Measurements from ENCODE around the gene AIP.
A peak's percentile ranks its signal among the peaks of the same experiment; 100 is the strongest.
"Not testable (repeated sequence)": the region's sequence is repeated elsewhere in the genome, so short reads cannot be mapped to it uniquely, and the experiment has no call there.

Gene AIP

DNA sequence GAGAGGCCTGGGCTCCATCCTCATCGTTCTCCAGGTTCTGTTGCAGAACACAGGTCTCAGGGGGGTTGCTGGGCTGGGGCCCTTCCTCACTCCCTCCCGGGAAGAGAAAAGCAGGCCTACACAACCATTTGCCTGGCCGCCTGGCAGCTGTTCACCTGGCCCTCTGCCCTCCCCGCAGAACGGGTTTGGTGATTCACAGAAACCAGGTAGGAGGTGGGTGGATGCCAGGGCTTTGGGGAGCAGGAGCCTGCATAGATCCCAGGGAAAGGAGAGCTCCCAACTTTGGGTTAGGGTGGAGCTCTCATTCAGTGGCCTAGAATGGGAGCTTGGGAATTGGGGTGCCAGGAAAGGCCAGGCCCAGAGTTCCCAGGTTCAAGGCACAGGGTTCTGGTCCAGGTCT is 14.8 kb upstream of the AIP start:
- TF ChIP-seq PAX5 (IDR thresholded peaks at IDR 0.05; ENCODE audit: insufficient read depth, low read length, severe bottlenecking) (no peak), POU2F2 (IDR thresholded peaks at IDR 0.05; ENCODE audit: low read depth, low read length) (no peak), TAF1 (IDR thresholded peaks at IDR 0.05; ENCODE audit: low read depth, low read length) (no peak), SPI1 (IDR thresholded peaks at IDR 0.05; ENCODE audit: low read depth, low read length) (no peak), POLR2A (IDR thresholded peaks at IDR 0.05; ENCODE audit: low read depth, low read length) (no peak), POLR2AphosphoS5 (IDR thresholded peaks at IDR 0.05; ENCODE audit: low read depth, low read length) (no peak)
- DNase-seq (ENCODE audit: insufficient read length, low spot score), result no peak
- no peak for FAIRE-seq

DNA sequence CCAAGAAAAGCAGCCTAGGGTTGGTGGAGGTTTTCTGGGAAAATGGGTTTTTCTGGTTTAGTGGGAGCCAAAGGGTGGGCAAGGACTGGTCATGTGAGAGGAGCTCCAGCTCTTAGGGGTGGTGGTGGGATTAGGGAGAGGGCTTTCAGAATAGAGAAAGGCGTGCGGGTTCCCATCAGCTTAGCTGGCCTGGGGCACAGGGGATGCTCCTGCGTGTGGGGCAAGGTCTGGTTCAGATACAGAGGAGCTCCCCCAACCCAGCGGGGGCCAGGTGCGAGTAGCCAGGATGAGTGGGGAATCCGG is 14.4 kb upstream of the AIP start:
- no peak for FAIRE-seq
- TF ChIP-seq POLR2A (IDR thresholded peaks at IDR 0.05; ENCODE audit: low read depth, low read length) (no peak), TAF1 (IDR thresholded peaks at IDR 0.05; ENCODE audit: low read depth, low read length) (no peak), POU2F2 (IDR thresholded peaks at IDR 0.05; ENCODE audit: low read depth, low read length) (no peak), PAX5 (IDR thresholded peaks at IDR 0.05; ENCODE audit: insufficient read depth, low read length, severe bottlenecking) (no peak), SPI1 (IDR thresholded peaks at IDR 0.05; ENCODE audit: low read depth, low read length) (no peak), POLR2AphosphoS5 (IDR thresholded peaks at IDR 0.05; ENCODE audit: low read depth, low read length) (no peak)
- no peak for DNase-seq (ENCODE audit: insufficient read length, low spot score)

DNA sequence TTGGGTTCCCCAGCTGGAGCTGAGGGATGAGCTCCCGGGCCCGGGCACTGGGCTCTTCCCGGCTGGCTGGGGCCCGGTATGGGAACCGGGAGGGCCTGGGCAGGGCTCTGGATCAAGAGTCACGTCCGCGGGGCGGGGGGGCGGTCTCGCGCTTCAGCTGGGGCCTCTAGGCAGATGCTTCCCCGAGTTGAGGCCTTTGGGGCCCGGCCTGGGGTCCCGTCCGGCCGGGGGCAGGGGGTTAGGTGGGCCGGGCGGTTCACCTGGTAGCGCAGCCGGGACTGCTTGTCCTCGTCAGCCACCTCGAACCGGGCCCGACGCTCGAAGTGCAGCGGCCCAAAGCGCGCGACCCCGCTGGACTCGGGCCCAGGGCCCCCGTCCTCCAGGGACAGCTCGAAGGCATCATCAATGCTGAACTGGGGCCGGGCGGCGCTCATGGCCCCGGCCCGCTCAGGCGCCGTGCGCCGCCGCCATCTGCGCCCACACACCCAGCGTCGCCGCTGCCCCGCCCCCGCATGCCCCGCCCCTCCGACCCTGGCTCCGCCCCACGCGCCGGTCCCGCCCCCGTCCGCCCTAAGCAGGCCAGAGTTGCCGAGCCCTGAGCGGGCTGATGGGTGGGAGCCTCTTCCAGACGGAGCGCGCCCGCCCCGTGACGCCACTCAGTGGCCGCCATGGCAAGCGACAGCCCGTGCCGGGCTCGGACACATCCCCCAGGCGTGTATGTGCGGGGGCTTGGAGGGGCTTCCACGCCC is 13.9 kb upstream of the AIP start, which contains the start of gene TMEM134:
Gene TMEM134 (minus strand): TSS at position 493 of the 749 bp plus-strand sequence. CDS start 59 bp downstream, at position 434.
- FAIRE-seq, result peak; percentile 92
- peak; percentile 81 for TF ChIP-seq POLR2A (IDR thresholded peaks at IDR 0.05; ENCODE audit: low read depth, low read length)
- 0 out of 2 replicates have a peak, but pooled peaks have one; percentile 6 for TF ChIP-seq POU2F2 (IDR thresholded peaks at IDR 0.05; ENCODE audit: low read depth, low read length)
- peak; percentile 47; the same call in 1 of the 2 replicates for TF ChIP-seq POLR2AphosphoS5 (IDR thresholded peaks at IDR 0.05; ENCODE audit: low read depth, low read length)
- TF ChIP-seq PAX5 (IDR thresholded peaks at IDR 0.05; ENCODE audit: insufficient read depth, low read length, severe bottlenecking), result no peak
- no peak; the same call in 1 of the 2 replicates for TF ChIP-seq TAF1 (IDR thresholded peaks at IDR 0.05; ENCODE audit: low read depth, low read length)
- no peak for TF ChIP-seq SPI1 (IDR thresholded peaks at IDR 0.05; ENCODE audit: low read depth, low read length)
- peak; percentile 94 for DNase-seq (ENCODE audit: insufficient read length, low spot score)

DNA sequence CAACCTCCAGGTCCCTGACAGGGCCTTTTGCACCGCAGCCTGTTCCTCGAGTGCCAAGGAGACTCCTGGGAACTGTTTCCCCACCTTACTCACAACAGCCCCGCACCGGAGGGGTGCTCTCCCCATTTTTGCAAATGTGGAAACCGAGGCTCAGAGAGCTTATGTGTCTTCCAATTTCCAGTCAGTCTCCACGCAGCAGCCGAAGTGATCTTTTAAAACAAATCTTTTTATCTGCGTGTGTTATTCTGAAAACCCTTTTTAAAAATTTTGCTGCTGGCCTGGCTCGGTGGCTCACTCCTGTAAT is 13.4 kb upstream of the AIP start:
- TF ChIP-seq POLR2A (IDR thresholded peaks at IDR 0.05; ENCODE audit: low read depth, low read length) (no peak), TAF1 (IDR thresholded peaks at IDR 0.05; ENCODE audit: low read depth, low read length) (no peak), POLR2AphosphoS5 (IDR thresholded peaks at IDR 0.05; ENCODE audit: low read depth, low read length) (no peak), SPI1 (IDR thresholded peaks at IDR 0.05; ENCODE audit: low read depth, low read length) (no peak), POU2F2 (IDR thresholded peaks at IDR 0.05; ENCODE audit: low read depth, low read length) (no peak), PAX5 (IDR thresholded peaks at IDR 0.05; ENCODE audit: insufficient read depth, low read length, severe bottlenecking) (no peak)
- FAIRE-seq (no peak), DNase-seq (ENCODE audit: insufficient read length, low spot score) (no peak)

DNA sequence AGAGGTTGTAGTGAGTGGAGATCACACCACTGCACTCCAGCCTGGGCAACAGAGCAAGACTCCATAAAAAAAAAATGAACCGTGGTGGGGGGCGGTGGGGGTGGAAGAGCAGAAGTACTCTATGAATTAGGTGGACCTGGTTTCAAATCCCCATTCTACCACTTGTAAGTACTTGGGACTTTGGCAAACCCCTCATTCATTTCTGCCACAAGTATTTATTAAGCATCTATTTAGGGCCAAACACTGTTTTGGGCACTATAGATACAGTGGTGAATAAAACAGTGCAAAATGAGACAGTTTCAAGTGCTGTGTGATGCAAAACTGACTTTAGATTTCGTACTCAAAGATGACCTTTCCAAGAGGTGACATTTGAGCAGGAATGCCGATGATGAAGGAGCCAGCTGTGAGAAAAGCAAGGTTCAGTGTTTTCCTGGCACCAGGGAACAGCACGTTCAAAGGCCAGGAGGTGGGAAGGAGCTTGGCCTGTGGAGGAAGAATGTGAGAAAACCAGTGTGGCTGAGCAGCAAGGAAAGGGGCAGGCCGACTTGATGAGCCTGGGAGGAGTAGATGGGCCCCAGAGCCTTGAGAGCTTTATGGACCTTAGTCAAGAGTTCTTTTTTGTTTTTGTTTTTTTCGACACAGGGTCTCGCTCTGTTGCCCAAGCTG is 12.4 kb upstream of the AIP start:
- no peak for TF ChIP-seq POLR2AphosphoS5 (IDR thresholded peaks at IDR 0.05; ENCODE audit: low read depth, low read length)
- no peak for TF ChIP-seq PAX5 (IDR thresholded peaks at IDR 0.05; ENCODE audit: insufficient read depth, low read length, severe bottlenecking)
- TF ChIP-seq SPI1 (IDR thresholded peaks at IDR 0.05; ENCODE audit: low read depth, low read length), result peak; percentile 72
- no peak for DNase-seq (ENCODE audit: insufficient read length, low spot score)
- peak; percentile 66 for FAIRE-seq

DNA sequence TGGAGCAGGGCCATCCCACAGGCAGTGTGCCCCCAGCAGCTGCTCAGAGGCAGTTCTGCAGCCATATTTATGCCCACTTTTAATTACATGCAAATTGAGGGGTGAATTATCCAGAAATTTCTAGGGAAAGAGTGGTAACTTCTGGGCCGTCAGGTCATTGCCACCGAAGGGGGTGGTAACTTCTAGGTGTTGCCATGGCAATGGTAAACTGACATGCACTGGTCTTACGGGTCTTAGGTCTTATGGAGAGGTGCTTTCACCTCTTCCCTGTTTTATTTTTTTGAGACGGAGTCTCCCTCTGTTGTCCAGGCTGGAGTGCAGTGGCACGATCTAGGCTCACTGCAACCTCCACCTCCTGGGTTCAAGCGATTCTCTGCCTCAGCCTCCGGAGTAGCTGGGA is 9.9 kb upstream of the AIP start:
- FAIRE-seq, result no peak
- no peak for DNase-seq (ENCODE audit: insufficient read length, low spot score)
- TF ChIP-seq PAX5 (IDR thresholded peaks at IDR 0.05; ENCODE audit: insufficient read depth, low read length, severe bottlenecking) (no peak), POU2F2 (IDR thresholded peaks at IDR 0.05; ENCODE audit: low read depth, low read length) (no peak), SPI1 (IDR thresholded peaks at IDR 0.05; ENCODE audit: low read depth, low read length) (no peak), TAF1 (IDR thresholded peaks at IDR 0.05; ENCODE audit: low read depth, low read length) (no peak), POLR2A (IDR thresholded peaks at IDR 0.05; ENCODE audit: low read depth, low read length) (no peak), POLR2AphosphoS5 (IDR thresholded peaks at IDR 0.05; ENCODE audit: low read depth, low read length) (no peak)

DNA sequence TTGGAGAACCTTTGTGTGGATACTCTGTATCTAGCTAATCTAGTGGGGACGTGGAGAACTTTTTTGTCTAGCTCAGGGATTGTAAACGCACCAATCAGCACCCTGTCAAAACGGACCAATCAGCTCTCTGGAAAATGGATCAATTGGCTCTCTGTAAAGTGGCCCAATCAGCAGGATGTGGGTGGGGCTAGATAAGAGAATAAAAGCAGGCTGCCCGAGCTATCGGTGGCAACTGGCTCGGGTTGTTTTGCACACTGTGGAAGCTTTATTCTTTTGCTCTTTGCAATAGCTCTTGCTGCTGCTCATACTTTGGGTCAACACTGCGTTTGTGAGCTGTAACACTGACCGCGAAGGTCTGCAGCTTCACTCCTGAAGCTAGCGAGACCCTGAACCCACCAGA is 6.1 kb upstream of the AIP start:
- not testable (repeated sequence) for DNase-seq (ENCODE audit: insufficient read length, low spot score); FAIRE-seq

DNA sequence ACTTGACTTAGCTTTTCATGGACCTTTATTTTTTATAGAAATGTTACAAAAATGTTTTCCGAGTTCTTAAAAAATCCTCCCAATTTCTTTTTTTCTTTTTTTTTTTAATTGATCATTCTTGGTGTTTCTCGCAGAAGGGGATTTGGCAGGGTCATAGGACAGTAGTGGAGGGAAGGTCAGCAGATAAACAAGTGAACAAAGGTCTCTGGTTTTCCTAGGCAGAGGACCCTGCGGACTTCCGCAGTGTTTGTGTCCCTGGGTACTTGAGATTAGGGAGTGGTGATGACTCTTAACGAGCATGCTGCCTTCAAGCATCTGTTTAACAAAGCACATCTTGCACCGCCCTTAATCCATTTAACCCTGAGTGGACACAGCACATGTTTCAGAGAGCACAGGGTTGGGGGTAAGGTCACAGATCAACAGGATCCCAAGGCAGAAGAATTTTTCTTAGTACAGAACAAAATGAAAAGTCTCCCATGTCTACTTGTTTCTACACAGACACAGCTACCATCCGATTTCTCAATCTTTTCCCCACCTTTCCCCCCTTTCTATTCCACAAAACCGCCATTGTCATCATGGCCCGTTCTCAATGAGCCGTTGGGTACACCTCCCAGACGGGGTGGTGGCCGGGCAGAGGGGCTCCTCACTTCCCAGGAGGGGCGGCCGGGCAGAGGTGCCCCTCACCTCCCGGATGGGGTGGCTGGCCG is 5.3 kb upstream of the AIP start:
- DNase-seq (ENCODE audit: insufficient read length, low spot score); FAIRE-seq: not testable (repeated sequence)

DNA sequence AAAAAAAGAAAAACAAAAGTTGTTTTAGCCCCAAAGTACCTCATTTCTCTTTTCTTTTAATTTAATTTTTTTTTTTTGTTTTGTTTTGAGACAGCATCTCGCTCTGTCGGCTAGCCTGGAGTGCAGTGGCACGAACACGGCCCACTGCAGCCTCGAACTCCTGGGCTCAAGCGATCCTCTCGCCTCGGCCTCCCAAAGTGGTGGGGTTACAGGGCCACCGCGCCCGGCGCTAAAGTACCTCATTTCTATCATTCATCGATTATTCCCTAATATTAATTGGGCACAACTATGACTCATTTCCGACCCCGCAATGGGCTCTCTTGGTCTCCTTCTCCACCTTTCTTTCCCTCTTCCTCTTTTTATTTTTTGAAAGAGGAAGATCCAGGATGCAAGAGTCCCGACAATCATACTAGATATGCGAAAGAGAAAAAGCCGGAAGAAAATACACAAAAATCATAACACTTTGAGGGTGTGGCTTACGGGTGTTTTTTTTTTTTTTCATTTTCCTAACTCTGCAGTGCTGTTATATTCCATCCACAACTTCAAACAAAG is 475 bp upstream of the AIP start:
- DNase-seq (ENCODE audit: insufficient read length, low spot score), result no peak

More for the DNA sequence above, 475 bp upstream of the AIP start:
- FAIRE-seq, result no peak
- TF ChIP-seq SPI1 (IDR thresholded peaks at IDR 0.05; ENCODE audit: low read depth, low read length) (peak; percentile 63; the same call in 1 of the 2 replicates), POLR2AphosphoS5 (IDR thresholded peaks at IDR 0.05; ENCODE audit: low read depth, low read length) (no peak)
